ENCODE results near the gene APIP.

GRCh38 chr11:34881900-34882299, 34.3 kb downstream of the APIP start:
- TF ChIP-seq CTCF (IDR thresholded peaks at IDR 0.05 in 4 of 5, conservative IDR thresholded peaks at IDR 0.05 in 1 of 5) (no peak), POLR2A (IDR thresholded peaks at IDR 0.05) (no peak)
